Measurements from ENCODE around the gene GBP3. TPM values are rescaled to one million over a fixed set of nuclear protein-coding genes. Genes with fewer than 3 reads are reported as not detected.

The GBP3 gene
- total and polyA plus RNA-seq, 2 of the 8 experiments (the other 6 are each of a cell fraction or from before 2014, with no cell fraction given): not detected

- no peaks in the 10 kb centered on the region for H3K27me3 ChIP-seq (replicated peaks in 1 of 4; ENCODE audit: control insufficient read depth in 3 of 4, extremely low read depth in 1 of 4, insufficient read depth in 3 of 4, low read length in 3 of 4)
- H4K8ac ChIP-seq (ENCODE audit: extremely low read depth, insufficient read depth, low read length): no peak overlapping the region
- no peak overlapping the region for H2AFZ ChIP-seq (ENCODE audit: low read length)
- H3K36me3 ChIP-seq (ENCODE audit: control insufficient read depth in 2 of 4, insufficient read depth in 4 of 4, low read length in 3 of 4): no peaks in the 10 kb centered on the region
- H3K23ac ChIP-seq (ENCODE audit: insufficient read length): no peak overlapping the region
- H2BK15ac ChIP-seq (ENCODE audit: low read length): no peak overlapping the region
- H2BK12ac ChIP-seq (ENCODE audit: low read depth, low read length): no peak overlapping the region
- H3K9me3 ChIP-seq (ENCODE audit: insufficient read depth in 2 of 2, low read depth in 1 of 2, low read length in 1 of 2): no peaks in the 10 kb centered on the region
- no peak overlapping the region for H2BK5ac ChIP-seq (ENCODE audit: low read depth, low read length)
- no peak overlapping the region for H3K4me3 ChIP-seq (ENCODE audit: extremely low read depth in 1 of 4, insufficient read depth in 2 of 4, low read depth in 3 of 4, low read length in 4 of 4)
- POLR2A ChIA-PET (ENCODE audit: partially characterized antibody): no interaction called here
- H4K5ac ChIP-seq (ENCODE audit: insufficient read length, low read depth, low read length): no peak overlapping the region
- no peak overlapping the region for H2AK5ac ChIP-seq (ENCODE audit: low read depth, low read length)
- H3K4me1 ChIP-seq (replicated peaks in 1 of 4; ENCODE audit: control insufficient read depth in 3 of 4, insufficient read depth in 4 of 4, low read length in 3 of 4): no peaks in the 10 kb centered on the region
- no peak for FAIRE-seq
- no peak overlapping the region for H4K91ac ChIP-seq (replicated peaks; ENCODE audit: insufficient read length, low read length)
- no peaks in the 10 kb centered on the region for H4K20me1 ChIP-seq (replicated peaks in 1 of 2; ENCODE audit: control insufficient read depth in 1 of 2, insufficient read depth in 2 of 2, low read length in 2 of 2)
- no peak overlapping the region for H3K56ac ChIP-seq (replicated peaks; ENCODE audit: insufficient read length, low read depth, low read length)
- no peak overlapping the region for H3K4ac ChIP-seq (replicated peaks; ENCODE audit: insufficient read length, low read depth, low read length)
- no peaks in the 10 kb centered on the region for H3K79me1 ChIP-seq (ENCODE audit: low read depth, low read length)
- H3K79me2 ChIP-seq (ENCODE audit: control insufficient read depth in 1 of 2, insufficient read depth in 2 of 2, low read length in 2 of 2): no peaks in the 10 kb centered on the region
- CTCF ChIA-PET (ENCODE audit: partially characterized antibody): no interaction called here
- H3K27ac ChIP-seq (ENCODE audit: low read depth, low read length): no peak overlapping the region
- H3K9ac ChIP-seq (replicated peaks in 1 of 4; ENCODE audit: extremely low read depth in 1 of 4, low read depth in 3 of 4, low read length in 3 of 4): no peak overlapping the region
- H2BK120ac ChIP-seq (replicated peaks; ENCODE audit: low read depth, low read length): no peak overlapping the region
- H3K18ac ChIP-seq (ENCODE audit: extremely low read depth, low read length): no peak overlapping the region
- no peak for DNase-seq (ENCODE audit: low read depth in 1 of 2, low spot score in 2 of 2)
- H3K4me2 ChIP-seq (ENCODE audit: insufficient read depth in 1 of 2, low read depth in 2 of 2, low read length in 2 of 2): no peak overlapping the region
- no peak overlapping the region for H2BK20ac ChIP-seq (ENCODE audit: low read length)
- H3K14ac ChIP-seq (ENCODE audit: insufficient read length): no peak overlapping the region
- no peaks in the 10 kb centered on the region for H3K23me2 ChIP-seq (ENCODE audit: low read depth, low read length)
- 78% methylated on average over 5 of the region's 5 CpGs; no CpG with 5 or more reads in 1 of the 2 experiments for WGBS, 2 experiments (ENCODE audit: extremely low coverage in 1 of 2, insufficient coverage in 1 of 2, insufficient read length in 1 of 2, insufficient replicate concordance in 2 of 2, low coverage in 1 of 2, low lambda C conversion rate in 2 of 2, missing lambda C conversion rate in 1 of 2)
- TF ChIP-seq CHD7 (IDR thresholded peaks at IDR 0.05; ENCODE audit: insufficient replicate concordance, low read length): no peak
Observed at GRCh38 chr1:89060091-89060490, 37.4 kb upstream of the GBP3 start.
